ELF-1 (cell line): ENCODE data around the gene KIF13A.
"Not testable (repeated sequence)": the region's sequence is repeated elsewhere in the genome, so short reads cannot be mapped to it uniquely, and the experiment has no call there.

Experiments
- DNase-seq: peaks from one replicate; pipeline ENCODE4 v3.0.0-alpha.2; 2016; ENCODE audit warnings: low read depth, low spot score

Gene KIF13A

DNA sequence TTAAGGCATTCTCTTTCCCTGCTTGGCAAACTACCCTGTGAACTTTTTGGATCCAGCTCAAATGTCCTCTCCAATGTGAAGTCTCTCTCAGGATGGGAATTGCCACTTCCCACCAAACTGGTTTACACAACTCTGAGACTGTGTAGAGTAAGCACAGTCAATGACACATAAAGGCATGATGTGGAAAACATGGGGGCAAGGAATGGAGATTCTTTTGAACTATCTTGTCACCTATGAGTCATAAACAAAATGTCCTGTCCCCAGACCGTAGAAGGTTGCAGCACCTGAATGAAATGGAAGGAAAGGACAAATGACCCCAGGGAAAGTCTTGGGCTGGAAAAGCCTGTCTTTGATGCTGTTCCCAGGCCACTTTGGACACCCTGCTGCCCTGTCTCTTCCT, 11.0 kb upstream of the KIF13A start:
- peak; percentile 62 for DNase-seq

DNA sequence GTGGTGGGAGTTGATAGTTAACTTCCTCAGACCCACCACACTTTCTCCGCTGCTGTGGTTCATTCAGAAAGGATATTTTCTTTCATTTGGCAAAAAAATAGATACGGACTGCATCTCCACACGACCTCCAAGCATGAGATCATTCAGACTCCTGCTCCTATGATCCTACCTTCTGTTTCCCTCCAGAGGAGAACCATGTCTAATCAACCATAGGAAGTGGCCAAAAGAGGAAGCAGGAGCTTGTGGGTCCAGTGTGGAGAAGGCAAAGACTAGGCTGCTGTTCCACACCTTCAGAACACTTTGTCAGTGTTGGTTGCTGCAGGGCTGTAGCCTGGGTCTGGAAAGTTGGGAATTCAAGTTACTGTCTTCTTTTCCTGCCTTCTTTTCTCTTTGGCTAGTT, 10.6 kb upstream of the KIF13A start:
- no peak for DNase-seq

DNA sequence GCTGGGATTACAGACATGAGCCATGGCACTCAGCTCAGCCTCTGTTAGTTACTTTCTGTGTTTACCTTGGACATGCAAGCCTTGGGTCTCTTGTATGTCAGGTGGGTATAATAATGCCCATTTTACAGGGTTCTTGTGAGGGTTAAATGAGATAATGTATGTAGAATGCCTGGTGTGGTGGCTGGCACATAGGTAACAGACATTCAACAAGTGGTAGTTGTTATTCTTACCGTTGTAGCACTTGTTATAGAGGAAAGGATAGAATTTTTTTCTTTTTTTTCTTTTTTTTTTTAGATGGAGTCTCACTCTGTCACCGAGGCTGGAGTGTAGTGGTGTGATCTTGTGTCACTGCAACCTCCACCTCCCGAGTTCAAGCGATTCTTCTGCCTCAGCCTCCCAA, 8.0 kb upstream of the KIF13A start:
- DNase-seq = no peak

DNA sequence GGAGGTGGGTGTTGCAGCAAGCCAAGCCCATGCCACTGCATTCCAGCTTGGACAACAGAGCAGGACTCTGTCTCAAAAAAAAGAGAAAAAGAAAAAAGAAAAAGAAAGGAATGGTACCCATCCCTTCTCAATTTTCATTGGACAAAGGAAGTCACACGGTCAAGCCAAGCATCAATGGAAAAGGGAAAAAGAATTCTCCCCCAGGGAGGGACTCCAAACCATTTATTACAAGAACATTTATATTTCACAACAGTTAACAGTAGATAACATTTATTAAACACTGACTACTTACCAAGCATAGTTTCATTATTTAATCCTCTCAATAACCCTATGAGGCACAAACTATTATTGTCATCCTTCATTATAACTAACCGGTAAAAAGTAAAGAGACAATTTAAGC, 6.6 kb upstream of the KIF13A start:
- DNase-seq = no peak

DNA sequence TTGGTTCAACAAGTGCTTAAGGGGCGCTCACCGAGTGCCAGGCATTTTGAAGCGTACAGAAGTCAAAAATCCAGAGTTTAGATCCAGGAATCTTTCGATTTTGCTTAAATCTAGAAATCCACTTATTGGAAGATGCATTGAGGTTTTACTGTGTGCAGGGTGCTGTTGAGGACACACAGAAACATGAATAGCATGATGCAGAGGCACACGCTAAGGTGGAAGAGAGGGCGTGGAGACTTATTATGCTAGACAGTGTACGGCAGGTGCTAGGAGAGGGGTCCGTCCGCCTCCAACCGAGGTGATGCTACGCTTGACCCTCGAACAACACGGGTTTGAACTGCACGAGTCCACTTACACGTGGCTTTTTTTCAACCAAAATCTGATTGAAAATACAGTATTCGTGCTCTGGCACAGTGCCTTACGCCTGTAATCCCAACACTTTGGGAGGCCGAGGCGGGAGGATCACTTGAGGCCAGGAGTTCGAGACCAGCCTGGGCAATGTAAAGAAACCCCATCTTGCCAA, 1.0 kb upstream of the KIF13A start:
- DNase-seq = no peak

DNA sequence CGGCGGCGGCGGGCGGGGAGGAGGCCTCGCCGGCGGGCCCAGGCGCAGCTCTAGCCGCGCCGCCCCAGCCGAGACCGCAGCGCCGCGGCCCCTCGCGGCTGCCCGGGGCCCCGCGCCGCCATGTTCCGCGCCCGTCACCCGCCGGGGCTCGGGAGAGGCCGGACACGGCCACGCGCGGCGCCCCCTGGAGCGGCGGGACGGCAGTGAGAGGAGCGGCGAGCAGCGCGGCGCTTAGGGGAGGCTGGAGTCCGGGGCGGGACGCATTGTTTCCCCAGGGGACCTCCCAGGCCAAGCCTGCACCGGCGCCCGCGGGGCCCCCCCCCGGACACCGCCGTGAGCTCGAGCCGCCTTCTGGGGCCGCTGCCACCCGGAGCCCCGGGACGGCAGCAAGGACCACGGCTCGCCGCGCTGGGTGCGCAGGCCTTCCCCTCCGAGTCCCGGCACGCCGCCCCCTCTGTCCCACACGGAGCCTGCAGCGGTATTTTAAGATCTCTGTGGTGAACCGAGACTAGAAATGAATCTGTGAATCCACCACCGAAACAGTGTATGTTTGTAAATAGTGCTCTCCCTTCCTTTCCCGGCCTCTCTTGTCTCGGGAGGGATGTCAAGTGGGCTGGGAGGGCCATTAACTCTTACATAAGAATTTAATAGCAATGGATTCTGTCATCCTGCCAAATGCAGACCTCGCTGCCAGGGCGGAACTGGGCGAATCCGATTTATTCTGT, 424 bp upstream of the KIF13A start:
- peak; percentile 61 for DNase-seq

DNA sequence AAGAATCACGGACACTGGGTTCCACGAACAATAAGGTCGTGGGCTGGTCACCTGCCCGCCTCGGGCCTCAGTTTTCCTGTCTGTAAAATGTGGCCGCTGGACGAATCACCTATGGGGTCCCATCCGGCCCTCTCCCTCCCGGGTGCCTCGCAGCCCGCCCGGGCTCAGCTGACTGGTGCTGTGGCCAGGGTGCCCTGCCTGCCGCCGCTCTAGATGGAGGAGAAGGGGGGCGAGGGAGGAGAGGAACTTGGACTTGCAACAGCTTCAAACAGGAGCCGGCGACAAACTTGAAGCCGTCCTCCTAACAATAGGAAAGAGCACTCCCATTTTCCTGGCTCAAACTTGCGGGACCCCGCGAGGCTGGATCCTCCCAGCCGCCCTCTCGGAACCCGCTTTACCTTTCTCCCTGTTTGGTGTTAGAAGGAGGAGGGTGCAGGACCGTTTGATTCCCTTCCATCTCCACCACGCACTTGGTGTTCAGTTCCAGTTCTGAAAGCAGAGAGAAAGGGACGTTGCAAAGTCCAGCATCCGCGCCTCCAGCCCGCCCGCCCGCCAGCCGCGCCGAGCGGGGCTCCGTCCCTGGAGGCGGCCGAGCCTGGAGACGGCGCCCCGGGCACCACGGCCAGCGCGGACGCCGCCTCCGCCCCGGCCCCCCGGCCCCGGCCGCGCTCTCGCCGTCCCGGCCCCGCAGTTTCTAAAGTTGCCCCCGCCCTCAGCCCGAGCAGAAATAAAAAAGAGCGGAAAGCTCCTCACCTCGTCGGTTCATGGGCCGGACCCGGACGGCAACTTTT, 584 bp downstream of the KIF13A start:
- DNase-seq = peak; percentile 61

DNA sequence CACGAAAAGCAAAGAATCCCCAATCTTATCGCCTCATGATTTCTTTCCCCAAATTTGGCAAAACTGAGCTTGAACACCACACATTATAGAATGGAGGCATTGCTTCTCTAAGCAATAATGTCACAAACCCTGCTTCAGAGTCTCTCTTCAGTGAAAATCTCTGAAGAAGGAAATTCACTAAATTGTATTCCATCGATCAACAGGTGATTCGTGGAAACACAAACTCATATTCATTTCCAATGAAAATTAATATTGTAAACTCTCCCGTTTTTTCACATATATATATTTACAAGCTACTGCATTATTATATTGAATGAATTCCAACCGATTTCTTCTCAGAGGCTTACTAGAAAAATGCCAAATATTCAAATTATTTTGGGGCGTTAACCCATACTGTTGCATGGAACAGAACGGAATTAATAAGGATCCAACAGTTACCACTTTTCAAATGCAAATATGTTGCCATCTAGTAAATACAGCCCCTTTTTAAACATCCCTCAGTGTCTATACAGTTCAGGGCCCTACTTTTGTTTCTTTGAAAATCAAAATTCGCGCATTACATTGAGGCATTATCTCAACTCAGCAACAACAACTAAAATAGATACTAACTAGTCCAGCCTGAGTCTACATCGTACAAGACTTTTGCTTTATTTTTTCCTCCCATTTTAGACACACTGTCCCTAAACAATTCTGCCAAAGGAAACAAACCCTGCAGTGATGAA, 1.3 kb downstream of the KIF13A start:
- DNase-seq = no peak

DNA sequence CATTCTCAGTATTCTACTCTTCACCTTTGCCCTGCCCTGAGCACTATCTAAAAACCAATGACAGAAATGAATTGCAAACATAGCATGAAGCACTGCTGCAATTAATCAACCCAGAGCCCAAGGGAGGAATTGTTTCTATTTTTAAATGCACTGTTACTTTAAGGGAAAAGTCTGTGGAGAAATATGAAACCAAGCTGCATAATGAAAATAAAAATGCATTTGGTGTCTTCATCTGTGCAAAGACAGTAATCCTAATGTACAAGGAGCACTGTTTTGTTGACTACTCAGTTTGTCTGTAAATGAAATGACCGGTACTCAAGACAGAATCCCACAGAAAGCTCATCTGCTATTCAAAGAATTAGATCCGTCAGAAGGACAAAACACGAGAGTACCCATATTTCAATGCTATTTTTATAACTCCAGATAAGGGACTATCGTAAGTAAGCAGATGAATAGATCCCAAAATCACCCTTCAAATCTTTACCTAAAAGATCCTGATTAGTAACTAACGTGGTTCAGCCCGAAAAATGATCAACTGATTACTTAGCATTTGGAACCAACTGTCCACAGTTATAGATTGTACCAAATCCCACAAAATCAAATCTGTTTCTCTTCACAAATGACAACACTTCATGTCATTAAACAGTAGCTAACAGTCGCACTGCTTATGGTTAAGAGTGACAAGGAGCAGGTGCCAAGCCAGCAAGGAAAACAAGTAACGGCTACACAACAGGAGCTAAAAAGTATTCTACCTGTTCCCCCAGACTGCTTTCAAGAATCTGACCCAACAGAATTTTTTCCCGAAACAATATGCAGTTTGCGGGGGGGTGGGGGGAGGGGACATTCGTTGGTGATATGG, 2.4 kb downstream of the KIF13A start:
- no peak for DNase-seq

DNA sequence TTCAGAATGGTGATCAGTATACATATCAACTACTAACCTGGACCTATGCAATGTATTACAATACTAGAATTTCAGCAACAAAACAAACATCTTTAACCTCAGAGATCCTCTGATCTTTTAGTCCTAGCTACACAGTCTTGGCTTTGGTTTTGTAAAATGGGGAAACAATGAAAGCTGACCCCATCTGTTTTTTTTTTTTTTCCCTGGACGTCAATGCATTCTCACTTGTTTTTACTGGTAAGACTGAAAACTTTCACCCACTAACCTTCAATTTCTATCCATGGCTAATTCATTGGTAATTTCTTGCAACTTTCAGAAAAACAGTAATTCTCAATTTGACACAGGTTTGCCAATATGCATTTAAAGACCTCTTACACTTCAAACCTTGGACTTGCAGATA, 3.0 kb downstream of the KIF13A start:
- no peak for DNase-seq

DNA sequence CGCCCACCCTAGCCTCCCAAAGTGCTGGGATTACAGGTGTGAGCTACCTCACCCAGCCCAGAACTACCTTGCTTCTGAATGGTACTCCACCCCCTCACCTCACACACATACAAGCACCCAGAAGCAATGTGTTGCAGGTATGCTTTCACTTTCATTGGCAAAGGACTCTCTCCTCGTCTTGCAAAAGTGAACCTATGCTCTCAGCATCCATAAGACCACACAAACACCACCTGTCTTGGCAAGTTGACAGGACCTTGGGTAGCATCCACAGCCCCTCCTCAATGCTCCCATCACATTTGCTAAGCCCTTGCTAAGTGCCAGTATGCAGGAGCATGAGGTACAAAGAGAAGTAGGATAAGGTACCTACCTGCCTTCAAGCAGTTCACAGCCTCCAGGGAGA, 3.7 kb downstream of the KIF13A start:
- no peak for DNase-seq

DNA sequence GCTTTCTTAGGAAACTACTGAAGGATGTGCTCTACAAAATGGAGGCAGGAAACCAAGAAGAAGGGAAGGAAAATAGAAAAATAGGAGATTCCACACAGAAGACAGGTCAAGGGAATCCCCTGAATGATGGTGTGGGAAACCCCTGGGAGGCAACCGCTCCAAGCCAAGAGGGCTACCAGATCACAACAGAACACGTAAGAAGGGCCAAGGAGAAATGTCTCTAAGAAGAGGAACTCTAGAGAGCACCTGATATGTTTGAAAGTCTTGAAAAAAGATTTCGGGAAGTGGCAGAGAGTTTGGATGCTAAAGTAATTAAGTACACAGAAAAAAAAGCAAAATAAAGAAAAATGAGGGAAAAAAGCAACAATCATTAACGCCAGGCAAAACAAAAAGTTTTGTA, 7.1 kb downstream of the KIF13A start:
- no peak for DNase-seq

DNA sequence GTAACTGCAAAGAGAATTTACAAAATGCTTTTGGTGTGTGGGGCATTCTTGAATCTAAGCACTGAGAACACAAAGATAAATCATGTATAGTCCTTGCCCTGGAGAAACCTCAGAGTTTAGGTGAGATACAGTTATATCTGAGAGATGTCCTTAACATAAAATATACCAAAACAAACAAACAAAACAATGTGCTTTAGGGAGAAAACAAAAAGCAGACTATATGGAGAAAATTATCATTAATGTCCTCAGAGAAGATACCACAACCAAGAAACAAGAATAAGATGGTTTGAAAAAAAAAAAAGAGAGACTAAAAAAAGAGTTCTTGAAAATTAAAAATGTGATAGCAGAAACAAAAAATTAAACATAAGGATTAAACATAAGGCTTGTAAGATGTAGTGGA, 8.0 kb downstream of the KIF13A start:
- DNase-seq = no peak

DNA sequence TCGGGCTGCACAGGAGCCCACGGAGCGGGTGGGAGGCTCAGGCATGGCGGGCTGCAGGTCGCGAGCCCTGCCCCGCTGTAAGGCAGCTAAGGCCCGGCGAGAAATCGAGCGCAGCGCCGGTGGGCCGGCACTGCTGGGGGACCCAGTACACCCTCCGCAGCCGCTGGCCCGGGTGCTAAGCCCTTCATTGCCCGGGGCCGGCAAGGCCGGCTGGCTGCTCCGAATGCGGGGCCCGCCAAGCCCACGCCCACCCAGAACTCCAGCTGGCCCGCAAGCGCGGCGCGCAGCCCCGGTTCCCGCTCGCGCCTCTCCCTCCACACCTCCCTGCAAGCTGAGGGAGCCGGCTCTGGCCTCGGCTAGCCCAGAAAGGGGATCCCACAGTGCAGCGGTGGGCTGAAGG, 11.2 kb downstream of the KIF13A start:
- not testable (repeated sequence) for DNase-seq

DNA sequence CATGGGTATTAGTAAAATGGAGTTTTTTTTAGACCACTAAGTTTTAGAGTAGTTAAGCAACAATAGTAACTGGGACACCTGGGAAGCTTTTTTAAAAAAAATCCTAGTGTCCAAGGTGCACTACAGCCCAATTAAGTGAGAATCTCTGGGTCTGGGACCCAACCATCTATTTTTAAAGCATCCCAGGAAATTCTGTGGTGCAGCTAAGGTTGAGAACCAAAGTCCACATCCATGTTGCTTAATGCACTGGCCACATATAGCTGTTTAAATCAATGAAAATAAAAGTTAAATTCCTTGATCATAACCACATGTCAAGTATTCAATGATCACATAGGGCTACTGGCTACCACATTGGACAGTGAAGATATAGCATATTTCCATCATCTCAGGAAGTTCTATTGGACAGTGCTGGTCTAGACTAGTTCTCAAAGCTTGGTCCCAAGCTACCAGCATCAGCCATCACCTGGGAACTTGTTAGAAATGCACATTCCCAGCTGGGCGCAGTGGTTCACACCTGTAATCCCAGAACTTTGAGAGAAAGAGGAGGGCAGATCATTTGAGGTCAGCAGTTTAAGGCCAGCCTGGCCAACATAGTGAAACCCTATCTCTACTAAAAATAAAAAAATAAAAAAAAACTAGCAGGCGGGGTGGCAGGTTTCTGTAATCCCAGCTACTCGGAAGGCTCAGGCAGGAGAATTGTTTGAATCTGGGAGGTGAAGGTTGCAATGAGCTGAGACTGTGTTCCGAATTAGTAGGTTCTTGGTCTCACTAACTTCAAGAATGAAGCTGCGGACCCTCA, 12.7 kb downstream of the KIF13A start:
- DNase-seq = no peak

DNA sequence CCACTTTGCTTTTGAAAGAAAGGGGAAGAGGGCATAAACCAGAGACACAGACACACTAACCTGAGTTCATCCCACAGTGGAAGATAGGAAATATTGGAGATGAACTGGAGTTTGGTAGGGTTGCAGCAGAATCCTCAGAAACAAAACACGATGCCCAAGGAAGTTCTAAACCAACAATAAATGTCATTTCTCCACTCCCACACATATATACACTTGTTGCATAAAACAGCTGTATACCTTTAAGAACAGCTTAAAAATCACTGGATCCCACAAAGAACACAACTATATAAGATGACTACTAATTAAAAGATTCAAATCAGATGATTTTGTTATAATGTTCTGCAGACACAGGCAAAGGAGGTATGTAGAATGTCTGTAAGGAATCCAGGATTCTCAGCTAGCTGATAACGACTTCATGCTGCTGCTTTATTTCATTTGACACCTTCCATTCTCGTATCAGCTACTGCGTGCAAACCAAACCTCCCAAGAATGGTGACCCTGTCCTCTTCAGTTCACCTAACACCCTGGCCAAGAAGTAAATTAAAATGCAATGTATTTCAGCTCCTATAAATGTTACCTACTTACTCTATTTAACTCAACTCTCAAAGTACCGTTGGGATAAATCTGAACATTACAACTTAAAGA, 14.3 kb downstream of the KIF13A start:
- no peak for DNase-seq

DNA sequence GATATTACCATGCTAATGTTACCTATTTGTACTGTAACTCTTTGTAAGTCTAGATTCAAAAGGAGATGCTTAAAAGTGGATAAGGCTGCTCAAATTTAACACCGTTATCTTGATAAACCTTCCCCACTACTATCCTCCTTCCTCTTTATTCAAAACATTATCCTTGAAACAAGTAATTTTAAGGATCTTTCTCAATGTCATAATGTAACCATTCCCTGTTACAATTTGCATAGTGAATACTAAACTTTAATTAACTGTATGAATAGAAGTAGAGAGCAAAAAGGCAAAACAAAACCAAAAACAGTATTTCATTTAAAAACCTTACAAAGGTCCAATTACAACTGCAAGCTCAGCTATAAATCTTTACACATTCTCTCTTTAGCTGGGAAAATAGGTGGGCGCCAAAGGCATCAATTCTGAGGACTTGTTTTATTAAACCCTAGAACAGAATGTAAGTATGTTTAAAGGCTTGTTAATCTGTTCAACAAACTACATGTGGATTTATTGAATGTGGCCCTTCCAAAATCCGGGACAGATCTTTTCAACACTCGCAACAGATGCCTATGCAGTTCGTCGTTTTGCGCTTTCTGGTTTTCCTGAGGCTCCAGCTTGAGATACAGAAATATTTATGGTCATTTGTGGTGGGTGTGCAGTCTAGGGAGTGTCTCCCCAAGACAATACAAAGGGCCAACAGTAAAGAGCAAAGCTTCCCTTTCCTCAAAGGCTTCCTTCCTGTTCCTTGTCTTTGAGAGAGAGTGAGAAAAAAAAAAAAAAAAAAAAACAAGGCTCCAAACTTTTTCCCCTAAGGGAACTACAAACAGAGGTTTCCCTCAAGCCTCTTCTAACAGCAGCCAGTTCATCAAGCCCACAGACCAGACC, 15.1 kb downstream of the KIF13A start:
- DNase-seq = peak; percentile 44

DNA sequence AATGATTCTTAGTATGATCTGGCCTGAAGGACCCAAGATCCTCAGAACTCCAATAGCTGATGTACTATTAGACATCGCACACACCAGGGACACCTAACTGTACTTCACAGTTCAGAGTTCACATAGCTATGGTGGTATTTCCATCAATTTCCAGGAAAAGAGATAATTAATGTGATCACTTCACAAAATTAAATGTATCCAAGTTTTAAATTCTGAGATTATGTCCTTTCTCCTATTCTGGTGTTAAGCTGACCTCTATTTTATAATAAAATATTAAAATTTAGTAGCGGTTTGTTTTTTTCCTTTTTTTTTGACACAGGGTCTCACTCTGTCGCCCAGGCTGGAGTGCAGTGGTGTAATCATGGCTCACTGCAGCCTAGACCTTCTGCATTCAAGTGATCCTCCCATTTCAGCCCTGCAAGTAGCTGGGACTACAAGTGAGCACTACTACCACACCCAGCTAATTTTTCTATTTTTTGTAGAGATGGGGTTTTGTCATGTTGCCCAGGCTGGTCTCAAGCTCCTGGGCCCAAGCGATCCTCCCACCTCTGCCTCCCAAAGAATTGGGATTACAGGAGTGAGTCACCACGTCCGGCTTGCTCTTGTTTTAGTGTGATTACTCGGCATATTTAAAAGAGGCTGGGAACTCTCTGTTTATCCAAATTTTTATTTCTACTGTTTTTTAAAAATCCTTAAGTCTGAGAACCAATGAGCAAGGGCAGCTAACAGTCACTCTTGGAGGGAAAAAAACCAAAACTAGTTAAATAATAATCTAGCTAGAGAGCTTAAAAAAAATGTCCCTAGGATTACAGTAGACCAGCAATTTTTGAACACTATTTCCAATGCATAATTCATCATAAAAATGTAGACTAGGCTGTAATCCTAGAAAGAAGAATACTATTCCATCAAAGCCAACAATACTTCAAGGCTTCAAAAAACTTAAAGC, 16.0 kb downstream of the KIF13A start:
- no peak for DNase-seq
